IPS-15b (cell line): ENCODE data around the gene TRPV6.

Experiments used
- H3K27me3 ChIP-seq: one replicate; pipeline ENCODE4 v1.6.1; 2013; ENCODE audit warnings: low read length; ENCODE audit not compliant: control insufficient read depth, insufficient read depth
- H3K36me3 ChIP-seq: one replicate; pipeline ENCODE4 v1.6.1; 2013; ENCODE audit warnings: low read length; ENCODE audit not compliant: control insufficient read depth, insufficient read depth
- H3K4me1 ChIP-seq: one replicate; pipeline ENCODE4 v1.6.1; 2013; ENCODE audit warnings: mild to moderate bottlenecking, low read length; ENCODE audit not compliant: control insufficient read depth, insufficient read depth
- H3K4me3 ChIP-seq: one replicate; pipeline ENCODE4 v1.5.1; 2013; ENCODE audit warnings: low read depth, low read length
- H3K9ac ChIP-seq: one replicate; pipeline ENCODE4 v1.6.1; 2013; ENCODE audit warnings: low read depth, mild to moderate bottlenecking, low read length
- H3K9me3 ChIP-seq: one replicate; pipeline ENCODE4 v1.6.1; 2013; ENCODE audit warnings: mild to moderate bottlenecking, low read length; ENCODE audit not compliant: control insufficient read depth, insufficient read depth

Gene TRPV6

GRCh38 chr7:142885311-142886230, at the start of gene TRPV6:
TSS of gene TRPV6 (minus strand) at chr7:142885745.
- Histone ChIP-seq H3K4me3 (no peak within 1 kb of the TSS), H3K27me3 (no peaks in the 10 kb centered on the region), H3K9ac (no peak within 1 kb of the TSS), H3K9me3 (no peaks in the 10 kb centered on the region), H3K4me1 (no peaks in the 10 kb centered on the region), H3K36me3 (no peaks in the 10 kb centered on the region)

- no peak overlapping the region for H3K9ac ChIP-seq
- H3K9me3 ChIP-seq = no peaks in the 10 kb centered on the region
- no peak overlapping the region for H3K4me3 ChIP-seq
- peaks cover 2% of the 10 kb centered on the region for H3K27me3 ChIP-seq
- no peaks in the 10 kb centered on the region for H3K4me1 ChIP-seq
- no peaks in the 10 kb centered on the region for H3K36me3 ChIP-seq
These were observed 48.5 kb upstream of the TRPV6 start for GRCh38 chr7:142934056-142934455.

GRCh38 chr7:142933624-142934023, 48.1 kb upstream of the TRPV6 start, which contains the start of gene TRPV5:
TSS of gene TRPV5 (minus strand) at chr7:142933746. CDS start at chr7:142933459, 287 bp downstream.
- H3K9me3 ChIP-seq = no peaks in the 10 kb centered on the region
- H3K36me3 ChIP-seq = no peaks in the 10 kb centered on the region
- peaks cover 2% of the 10 kb centered on the region for H3K27me3 ChIP-seq
- H3K4me1 ChIP-seq = no peaks in the 10 kb centered on the region
- H3K4me3 ChIP-seq = no peak within 1 kb of the TSS
- no peak within 1 kb of the TSS for H3K9ac ChIP-seq

GRCh38 chr7:142933092-142933475, 47.5 kb upstream of the TRPV6 start:
- Histone ChIP-seq H3K9ac (no peak overlapping the region), H3K4me1 (no peaks in the 10 kb centered on the region), H3K36me3 (no peaks in the 10 kb centered on the region), H3K4me3 (no peak overlapping the region), H3K9me3 (no peaks in the 10 kb centered on the region), H3K27me3 (peaks cover 2% of the 10 kb centered on the region)

- no peaks in the 10 kb centered on the region for H3K4me1 ChIP-seq
- no peak overlapping the region for H3K4me3 ChIP-seq
- no peaks in the 10 kb centered on the region for H3K36me3 ChIP-seq
- H3K9me3 ChIP-seq = no peaks in the 10 kb centered on the region
- H3K9ac ChIP-seq = no peak overlapping the region
- peaks cover 2% of the 10 kb centered on the region for H3K27me3 ChIP-seq
These were observed 47.0 kb upstream of the TRPV6 start for GRCh38 chr7:142932386-142933091.

GRCh38 chr7:142930126-142930730, 44.7 kb upstream of the TRPV6 start:
- no peaks in the 10 kb centered on the region for H3K4me1 ChIP-seq

GRCh38 chr7:142927949-142928348, 42.4 kb upstream of the TRPV6 start:
- H3K27me3 ChIP-seq = peaks cover 14% of the 10 kb centered on the region
- no peaks in the 10 kb centered on the region for H3K36me3 ChIP-seq
- no peaks in the 10 kb centered on the region for H3K4me1 ChIP-seq
- H3K9ac ChIP-seq = no peak overlapping the region
- no peaks in the 10 kb centered on the region for H3K9me3 ChIP-seq
- no peak overlapping the region for H3K4me3 ChIP-seq

More at GRCh38 chr7:142930126-142930730, 44.7 kb upstream of the TRPV6 start:
- H3K36me3 ChIP-seq = no peaks in the 10 kb centered on the region
- no peak overlapping the region for H3K9ac ChIP-seq
- H3K27me3 ChIP-seq = peaks cover 14% of the 10 kb centered on the region
- H3K4me3 ChIP-seq = no peak overlapping the region
- no peaks in the 10 kb centered on the region for H3K9me3 ChIP-seq

- Histone ChIP-seq H3K9me3 (no peaks in the 10 kb centered on the region), H3K4me3 (no peak overlapping the region), H3K9ac (no peak overlapping the region), H3K36me3 (no peaks in the 10 kb centered on the region), H3K4me1 (no peaks in the 10 kb centered on the region), H3K27me3 (peaks cover 13% of the 10 kb centered on the region)
These were observed 41.7 kb upstream of the TRPV6 start for GRCh38 chr7:142927085-142927745.

- H3K36me3 ChIP-seq = no peaks in the 10 kb centered on the region
- H3K27me3 ChIP-seq = peaks cover 13% of the 10 kb centered on the region
- H3K4me3 ChIP-seq = no peak overlapping the region
- no peak overlapping the region for H3K9ac ChIP-seq
- no peaks in the 10 kb centered on the region for H3K9me3 ChIP-seq
- no peaks in the 10 kb centered on the region for H3K4me1 ChIP-seq
These were observed 39.9 kb upstream of the TRPV6 start for GRCh38 chr7:142925413-142925812.

- H3K27me3 ChIP-seq = peaks cover 13% of the 10 kb centered on the region
- no peak overlapping the region for H3K9ac ChIP-seq
- H3K9me3 ChIP-seq = no peaks in the 10 kb centered on the region
- H3K36me3 ChIP-seq = no peaks in the 10 kb centered on the region
- H3K4me3 ChIP-seq = no peak overlapping the region
- H3K4me1 ChIP-seq = no peaks in the 10 kb centered on the region
These were observed 37.8 kb upstream of the TRPV6 start for GRCh38 chr7:142923391-142923790.

GRCh38 chr7:142919656-142920055, 34.1 kb upstream of the TRPV6 start:
- H3K9ac ChIP-seq = no peak overlapping the region
- no peaks in the 10 kb centered on the region for H3K27me3 ChIP-seq
- H3K4me1 ChIP-seq = no peaks in the 10 kb centered on the region
- H3K36me3 ChIP-seq = no peaks in the 10 kb centered on the region
- no peaks in the 10 kb centered on the region for H3K9me3 ChIP-seq
- H3K4me3 ChIP-seq = no peak overlapping the region
